GM23338 (cell line): ENCODE results near the gene UNC5B.

ENCODE experiments used
- CREB1 ChIP-seq: fragments of 250-450 bp; sonication (Bioruptor Pico); IDR thresholded peaks from 2 replicates; pipeline ENCODE4 v1.5.0; 2020; ENCODE audit warnings: low read depth, mild to moderate bottlenecking, moderate library complexity
- CTCF ChIP-seq, 2 experiments: fragments of 200-600 bp in 1 of 2; sonication (generic) in 1 of 2; conservative IDR thresholded peaks; 2 replicates each; pipeline versions ENCODE4 v1.5.1 to v1.6.1; 2016 to 2017; ENCODE audit warnings: antibody characterized with exemption in 2 of 2, low read depth in 2 of 2, mild to moderate bottlenecking in 2 of 2, moderate library complexity in 1 of 2
- ETS1 ChIP-seq: IDR thresholded peaks from 2 replicates; pipeline ENCODE4 v1.6.1; 2016; ENCODE audit warnings: antibody characterized with exemption
- EZH2 ChIP-seq: fragments of 200-600 bp; sonication (generic); IDR thresholded peaks from one replicate; pipeline ENCODE4 v1.8.0; 2017; ENCODE audit warnings: antibody characterized with exemption, mild to moderate bottlenecking, low read depth; ENCODE audit not compliant: unreplicated experiment
- EZH2phosphoT487 ChIP-seq: fragments of 200-600 bp; sonication (generic); IDR thresholded peaks from one replicate; pipeline ENCODE4 v1.8.1; 2018; ENCODE audit warnings: antibody characterized with exemption; ENCODE audit not compliant: unreplicated experiment
- JUNB ChIP-seq: IDR thresholded peaks from one replicate; pipeline ENCODE4 v1.6.1; 2016; ENCODE audit warnings: antibody characterized with exemption; ENCODE audit not compliant: unreplicated experiment
- POLR2AphosphoS5 ChIP-seq: IDR thresholded peaks from 2 replicates; pipeline ENCODE4 v1.6.1; 2016; ENCODE audit warnings: antibody characterized with exemption, low read depth
- REST ChIP-seq: IDR thresholded peaks from one replicate; pipeline ENCODE4 v1.6.1; 2018; ENCODE audit warnings: antibody characterized with exemption; ENCODE audit not compliant: unreplicated experiment
- ZNF114 ChIP-seq: fragments of 250-450 bp; sonication (Bioruptor Pico); IDR thresholded peaks from 2 replicates; pipeline ENCODE4 v1.5.0; 2020; ENCODE audit warnings: mild to moderate bottlenecking, moderate library complexity
- ZNF331 ChIP-seq: fragments of 250-450 bp; sonication (Bioruptor Pico); IDR thresholded peaks from 2 replicates; pipeline ENCODE4 v1.5.0; 2020; ENCODE audit warnings: low read depth, mild to moderate bottlenecking, moderate library complexity

GRCh38 chr10:71277914-71278665 lies 65.7 kb downstream of the UNC5B start:
- TF ChIP-seq CTCF (conservative IDR thresholded peaks at IDR 0.05; ENCODE audit: low read depth in 2 of 2): no peak
- no peak for TF ChIP-seq POLR2AphosphoS5
- no peak for TF ChIP-seq REST
- TF ChIP-seq JUNB: no peak
- no peak for TF ChIP-seq EZH2
- TF ChIP-seq EZH2phosphoT487: no peak
- no peak for TF ChIP-seq ZNF114 (CRISPR knock-in tag)
- TF ChIP-seq CREB1 (CRISPR knock-in tag): no peak
- TF ChIP-seq ETS1: no peak
- no peak for TF ChIP-seq ZNF331
